SKM-1 (cell line): ENCODE results near the gene COG8.
"Not testable (repeated sequence)": the region's sequence is repeated elsewhere in the genome, so short reads cannot be mapped to it uniquely, and the experiment has no call there.

Experiments used
- DNase-seq: peaks from one replicate; lab custom pipeline; 2025; ENCODE audit not compliant: unreplicated experiment; lab: John Stamatoyannopoulos, UW

Gene COG8

DNA sequence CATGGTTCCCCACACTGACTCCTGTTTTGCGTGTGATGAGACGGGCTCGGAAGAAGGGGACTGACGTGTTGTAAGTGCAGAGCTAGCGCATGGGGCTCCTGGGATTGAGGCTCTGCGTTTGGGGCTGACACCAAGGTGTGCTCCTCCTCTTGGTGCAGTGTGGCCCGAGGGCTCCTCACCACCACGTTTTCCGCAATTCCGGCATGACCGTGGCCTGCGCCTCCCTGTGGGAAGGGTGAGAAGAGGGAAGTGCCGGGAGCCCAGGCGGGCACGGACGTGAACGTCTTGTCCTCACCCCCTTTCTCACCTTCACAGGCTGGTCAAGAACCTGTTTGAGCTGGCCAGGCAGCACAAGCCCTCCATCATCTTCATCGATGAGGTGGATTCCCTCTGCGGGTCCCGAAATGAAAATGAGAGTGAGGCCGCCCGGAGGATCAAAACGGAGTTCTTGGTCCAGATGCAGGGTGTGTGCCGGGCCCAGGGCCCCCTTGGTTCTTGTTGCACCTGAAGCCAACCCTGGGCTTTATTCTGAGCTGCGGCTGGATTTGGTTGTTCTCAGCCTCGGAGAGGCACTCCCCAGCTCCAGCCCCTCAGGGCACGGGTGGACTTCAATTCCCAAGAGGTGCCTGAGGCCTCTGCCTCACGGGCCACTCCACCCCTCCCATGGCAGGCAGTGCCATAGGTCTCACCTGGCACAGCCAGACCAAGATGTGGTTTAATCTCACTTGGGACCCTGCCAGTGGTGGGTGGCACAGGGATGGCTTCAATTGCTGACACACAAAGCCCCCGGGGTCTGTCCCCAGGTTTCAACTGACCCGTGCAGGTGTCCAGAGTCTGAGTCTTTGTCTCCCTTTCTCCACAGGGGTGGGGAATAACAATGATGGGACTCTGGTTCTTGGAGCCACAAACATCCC, 19.3 kb downstream of the COG8 start:
- no peak for DNase-seq

DNA sequence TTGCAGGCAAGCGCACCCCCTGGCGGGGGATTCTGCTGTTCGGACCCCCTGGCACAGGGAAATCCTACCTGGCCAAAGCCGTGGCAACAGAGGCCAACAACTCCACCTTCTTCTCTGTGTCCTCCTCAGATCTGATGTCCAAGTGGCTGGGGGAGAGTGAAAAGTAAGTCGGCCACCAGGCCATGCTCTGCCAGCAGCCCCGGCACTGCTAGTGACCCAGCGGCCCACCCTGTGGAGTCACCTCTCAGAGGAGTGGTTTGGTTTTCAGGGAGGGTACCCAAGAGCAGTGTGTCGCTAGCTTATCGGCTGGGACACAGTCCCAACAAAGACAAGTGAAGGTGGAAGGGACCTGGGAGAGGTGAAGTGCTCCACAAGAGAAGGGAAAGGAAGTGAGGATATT, 20.0 kb downstream of the COG8 start:
- no peak for DNase-seq

GRCh38 chr16:69318911-69319289, 20.5 kb downstream of the COG8 start:
- no peak for DNase-seq

DNA sequence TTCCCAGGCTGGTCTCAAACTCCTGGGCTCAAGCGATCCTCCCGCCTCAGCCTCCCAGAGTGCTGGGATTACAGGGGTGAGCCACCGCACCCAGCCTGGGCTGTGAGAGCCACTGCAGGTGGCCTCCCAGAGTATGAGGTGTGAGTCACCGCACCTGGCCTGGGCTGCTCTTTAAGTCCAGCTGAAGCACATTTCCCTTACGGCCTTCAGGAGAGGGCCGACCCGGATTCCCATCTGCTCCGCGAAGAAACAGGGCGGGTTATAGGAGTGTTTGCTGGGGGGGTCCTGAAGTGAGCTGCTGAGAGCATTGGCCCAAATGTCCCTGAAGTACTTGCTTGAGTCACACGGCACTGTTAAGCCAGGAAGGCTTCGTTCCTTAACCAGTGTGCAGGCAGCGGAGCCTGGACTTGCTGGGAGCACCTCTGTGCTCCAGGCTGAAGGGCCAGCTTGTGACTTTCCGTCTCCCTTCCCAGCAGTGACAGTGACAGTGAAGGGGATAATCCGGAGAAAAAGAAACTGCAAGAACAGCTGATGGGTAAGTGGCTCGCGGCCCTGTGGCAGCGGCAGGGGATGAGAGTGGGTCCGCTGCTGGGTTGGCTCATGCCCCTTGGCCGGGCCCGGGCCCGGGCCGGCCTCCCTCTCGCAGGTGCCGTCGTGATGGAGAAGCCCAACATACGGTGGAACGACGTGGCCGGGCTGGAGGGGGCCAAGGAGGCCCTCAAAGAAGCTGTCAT, 21.0 kb downstream of the COG8 start:
- no peak for DNase-seq

- DNase-seq = no peak
Measured at GRCh38 chr16:69316595-69317034, 22.7 kb downstream of the COG8 start.

- DNase-seq = no peak
Measured at GRCh38 chr16:69315486-69316311, 23.7 kb downstream of the COG8 start.

GRCh38 chr16:69314534-69314933, 24.8 kb downstream of the COG8 start:
- DNase-seq = no peak

GRCh38 chr16:69313469-69313868, 25.9 kb downstream of the COG8 start:
- DNase-seq = no peak

DNA sequence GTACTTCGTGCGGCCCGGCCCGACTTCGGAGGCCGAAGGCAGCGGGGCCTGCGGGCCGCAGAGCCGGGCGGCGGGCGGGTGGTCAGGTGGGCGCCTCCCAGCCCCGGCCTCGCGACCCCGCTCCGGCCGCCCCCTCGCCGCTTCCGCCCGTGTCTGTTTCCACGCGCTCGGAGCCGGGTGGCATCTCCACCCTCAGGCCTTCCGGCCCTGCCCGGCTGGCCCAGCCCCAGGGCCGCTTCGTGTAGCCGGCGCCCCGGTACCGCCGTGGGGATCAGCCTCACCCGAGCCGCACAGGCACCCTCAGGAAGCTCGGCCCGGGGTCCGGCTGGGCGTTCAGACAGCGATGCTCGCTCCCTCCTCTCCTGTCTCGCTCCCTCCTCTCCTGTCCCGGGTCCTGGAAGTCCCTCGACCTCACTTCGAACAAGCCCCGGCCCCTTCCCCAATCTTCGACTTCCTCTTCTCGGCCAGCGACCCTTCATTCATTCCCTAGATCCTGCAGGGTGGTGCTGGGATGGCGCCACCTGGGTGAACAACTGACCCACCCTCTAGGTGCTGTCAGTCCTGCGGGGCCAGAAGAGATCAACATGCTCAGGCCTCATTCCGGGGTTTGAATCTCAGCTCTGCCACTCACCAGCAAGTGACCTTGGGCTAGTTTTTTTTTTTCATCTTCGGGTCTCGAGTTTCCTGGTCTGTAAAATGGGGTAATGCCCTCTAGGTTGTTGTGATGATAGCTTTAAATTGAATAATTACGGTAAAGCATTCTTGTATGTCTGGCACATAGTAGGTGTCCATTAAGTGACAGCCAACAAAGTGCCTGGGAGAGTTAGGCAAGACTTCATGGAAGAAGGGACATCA, 27.6 kb downstream of the COG8 start:
- no peak for DNase-seq

DNA sequence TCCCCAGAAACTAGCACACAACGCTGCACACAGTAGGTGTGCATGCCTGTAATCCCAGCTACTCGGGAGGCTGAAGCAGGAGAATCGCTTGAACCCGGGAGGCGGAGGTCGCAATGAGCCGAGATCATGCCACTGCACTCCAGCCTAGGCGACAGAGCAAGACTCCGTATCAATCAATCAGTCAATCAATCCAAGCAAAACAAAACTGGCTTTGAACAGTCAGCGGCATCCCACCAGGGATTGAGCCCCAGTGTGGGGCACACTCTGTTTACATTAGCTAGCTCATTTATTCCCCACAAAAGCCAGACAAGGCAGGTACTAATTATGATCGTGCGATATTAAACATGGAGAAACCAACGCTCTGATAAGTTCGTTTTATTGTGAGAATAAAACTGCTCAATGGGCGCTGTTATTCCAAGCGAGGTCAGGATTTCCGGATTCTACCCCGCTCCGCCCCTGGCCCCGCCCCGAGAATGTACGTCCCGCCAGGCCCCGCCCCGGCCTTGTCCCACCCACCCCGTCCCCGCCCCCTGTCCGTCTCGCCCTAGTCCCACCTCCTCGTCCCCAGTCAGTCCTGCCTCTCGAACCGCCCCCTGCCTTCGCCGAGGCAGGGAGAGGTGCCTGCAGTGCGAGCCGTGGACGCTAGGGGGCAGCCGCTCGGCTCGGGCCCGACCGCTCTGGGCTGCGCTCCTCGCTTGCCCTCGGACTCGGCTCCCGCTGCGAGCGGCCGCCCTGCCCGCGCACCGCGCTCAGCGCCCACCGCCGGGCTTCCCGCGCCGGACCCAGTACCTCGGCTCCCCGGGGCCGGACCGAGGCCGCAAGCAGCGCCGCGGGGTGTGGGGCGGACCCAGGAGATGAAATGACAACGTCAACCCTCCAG, 28.5 kb downstream of the COG8 start, which contains the start of gene VPS4A:
Gene VPS4A (plus strand): TSS at position 698 of the 880 bp plus-strand sequence. CDS start 162 bp downstream, at position 860.
- peak; percentile 82 for DNase-seq

DNA sequence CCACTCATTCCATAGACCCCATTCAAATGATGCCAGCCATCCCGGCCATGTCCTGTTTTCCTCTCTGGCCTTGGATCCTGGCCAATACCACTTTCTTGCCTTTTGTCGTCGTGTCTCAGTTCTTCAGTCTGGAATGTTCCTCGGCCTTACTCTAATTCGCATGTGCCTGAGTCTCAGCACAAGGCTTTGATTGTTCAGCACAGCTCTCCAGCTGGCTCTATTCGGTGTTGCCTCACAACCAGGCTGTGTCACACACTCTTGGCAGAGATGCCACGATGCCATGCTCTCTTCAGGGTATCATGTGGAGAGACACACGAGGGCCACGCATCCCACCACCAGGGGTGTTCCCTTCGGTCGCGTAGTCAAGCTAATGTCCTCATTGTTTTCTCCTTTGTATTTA, 30.0 kb downstream of the COG8 start:
- DNase-seq = no peak

DNA sequence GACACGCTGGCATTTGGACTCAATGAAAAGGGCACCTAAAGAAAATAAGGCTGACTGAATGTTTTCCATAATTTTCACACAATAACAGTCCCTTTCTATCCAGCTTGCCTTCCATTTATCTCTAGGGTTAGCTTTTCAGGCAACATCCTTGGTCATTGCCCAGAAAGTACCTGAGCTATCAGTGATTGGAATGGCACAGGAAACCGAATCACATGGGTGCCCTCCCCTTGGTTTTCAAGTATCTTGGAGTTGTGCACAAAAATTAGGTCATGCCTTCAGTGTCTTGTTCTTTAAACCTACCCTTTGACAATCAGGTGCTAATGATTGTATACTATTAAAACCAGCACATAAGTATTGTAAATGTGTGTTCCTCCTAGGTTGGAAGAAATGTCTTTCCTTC, 31.5 kb downstream of the COG8 start:
- DNase-seq = no peak

DNA sequence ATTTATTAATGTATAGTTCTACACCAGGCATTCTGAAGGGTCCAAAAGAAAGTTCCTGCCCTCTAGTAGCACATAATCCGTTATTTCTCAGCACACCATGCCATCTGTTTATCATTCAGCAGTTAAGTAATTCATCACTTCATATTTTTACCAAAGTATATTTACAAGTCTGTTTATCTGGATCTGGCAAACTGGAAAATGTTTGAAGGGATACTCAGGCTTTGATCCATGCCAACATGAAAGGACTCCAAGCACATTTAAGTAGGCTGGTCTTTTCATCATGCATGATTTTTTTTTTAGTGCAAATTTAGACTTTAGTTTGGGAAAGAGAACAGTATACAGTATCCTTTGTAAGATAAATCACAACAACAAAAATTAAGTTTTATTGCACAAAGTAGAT, 32.3 kb downstream of the COG8 start:
- no peak for DNase-seq

DNA sequence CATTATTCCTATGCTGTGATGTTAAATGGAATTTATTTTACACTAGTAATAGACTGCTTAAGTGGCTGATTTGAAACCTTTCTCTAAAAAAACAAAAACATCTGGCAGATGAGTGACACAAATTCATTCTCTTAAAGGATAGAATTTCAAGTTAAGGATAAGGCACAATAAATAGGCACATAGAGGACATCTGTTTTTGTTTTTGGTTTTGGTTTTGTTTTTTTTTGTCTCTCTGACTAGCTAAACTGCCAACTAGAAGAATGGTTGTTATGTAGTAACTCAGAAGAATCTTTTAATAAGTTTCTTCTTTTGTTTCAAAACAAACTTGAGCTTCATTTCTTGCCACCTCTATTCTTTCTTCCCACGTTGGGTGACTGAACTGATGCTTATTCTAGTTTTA, 33.3 kb downstream of the COG8 start:
- DNase-seq = no peak

DNA sequence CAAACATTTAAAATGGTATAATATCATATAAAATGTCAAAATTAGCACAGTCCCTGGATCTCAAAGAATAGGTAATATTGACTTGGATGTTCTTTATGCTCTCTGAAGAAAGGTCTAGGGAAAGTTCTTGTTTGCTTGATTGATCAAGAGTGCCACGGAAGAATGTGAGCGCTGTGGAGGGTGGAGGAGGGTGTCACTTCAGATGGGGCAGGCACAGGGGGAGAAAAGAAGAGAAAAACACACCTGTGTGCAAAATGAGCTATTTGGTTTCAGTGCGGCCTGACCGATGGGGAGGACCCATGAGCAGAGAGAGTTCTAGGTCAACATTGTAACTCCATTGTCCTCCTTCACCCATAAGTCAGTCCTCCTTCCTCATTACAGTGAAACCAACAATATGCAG, 37.1 kb downstream of the COG8 start:
- DNase-seq = no peak

- DNase-seq = no peak
Measured at GRCh38 chr16:69301861-69302260, 37.5 kb downstream of the COG8 start.

- DNase-seq = no peak
Measured at GRCh38 chr16:69301187-69301586, 38.2 kb downstream of the COG8 start.

- no peak for DNase-seq
Measured at GRCh38 chr16:69298261-69298660, 41.1 kb downstream of the COG8 start.

- not testable (repeated sequence) for DNase-seq
Measured at GRCh38 chr16:69296771-69297170, 42.6 kb downstream of the COG8 start.
